ENCODE data around the gene FAM13C. TPM values are rescaled to one million over a fixed set of nuclear protein-coding genes. Genes with fewer than 3 reads are reported as not detected.

The FAM13C gene
- total and polyA plus RNA-seq, 2 of the 13 experiments (the other 11 are each of a cell fraction or from before 2014, with no cell fraction given), result 0.07 to 0.26 TPM

- ChIA-PET CTCF (ENCODE audit: low intra/inter-chr PET ratio, low total read pairs) (no interaction called here), POLR2A (no interaction called here)
- FAIRE-seq (no peak), ATAC-seq (no peak), DNase-seq (ENCODE audit: low spot score) (no peak)
- no peaks in the 10 kb centered on the region for H4K20me1 ChIP-seq (ENCODE audit: insufficient read depth, low read length)
- peaks cover 22% of the 10 kb centered on the region for H3K4me1 ChIP-seq (ENCODE audit: insufficient read depth, low read length)
- H3K79me2 ChIP-seq (ENCODE audit: insufficient read depth, low read length), result no peaks in the 10 kb centered on the region
- no peak overlapping the region for H2AFZ ChIP-seq (ENCODE audit: low read length)
- H3K9ac ChIP-seq (ENCODE audit: insufficient read depth, low read depth, low read length), result no peak overlapping the region
- BruUV-seq (replicated peaks), result no TSS peak
- intact Hi-C loops (cut with micrococcal nuclease; ENCODE audit: unreplicated experiment), result no loop called here
- in situ Hi-C loops (cut with HindIII; ENCODE audit: extremely low pct_ligation_motif_present, low pct_unique_long_range_greater_than_20kb), result no loop called here
- H3K27ac ChIP-seq (ENCODE audit: extremely low read length, insufficient read depth, low read length), result no peak overlapping the region
- no peaks in the 10 kb centered on the region for H3K36me3 ChIP-seq (replicated peaks in 1 of 2; ENCODE audit: control insufficient read depth in 1 of 2, insufficient read depth in 2 of 2, low read length in 2 of 2)
- H3K9me3 ChIP-seq (ENCODE audit: low read length), result no peaks in the 10 kb centered on the region
- peaks cover 2 to 24% of the 10 kb centered on the region in 2 experiments; a peak in 3 of 5 replicates for H3K27me3 ChIP-seq (ENCODE audit: control insufficient read depth in 1 of 2, insufficient read depth in 2 of 2, low read length in 2 of 2)
- no peak overlapping the region for H3K4me2 ChIP-seq (ENCODE audit: low read depth, low read length)
- no peak overlapping the region for H3K4me3 ChIP-seq (replicated peaks in 1 of 3; ENCODE audit: insufficient read depth in 1 of 3, low read depth in 2 of 3, low read length in 3 of 3)
- TF ChIP-seq ZNF3 (CRISPR knock-in tag; IDR thresholded peaks at IDR 0.05), result no peak
- TF ChIP-seq ZNF460 (CRISPR knock-in tag; IDR thresholded peaks at IDR 0.05; ENCODE audit: borderline replicate concordance), result no peak
- no peak for TF ChIP-seq HOXD1 (CRISPR knock-in tag; IDR thresholded peaks at IDR 0.05)
- TF ChIP-seq, protein P1, sequence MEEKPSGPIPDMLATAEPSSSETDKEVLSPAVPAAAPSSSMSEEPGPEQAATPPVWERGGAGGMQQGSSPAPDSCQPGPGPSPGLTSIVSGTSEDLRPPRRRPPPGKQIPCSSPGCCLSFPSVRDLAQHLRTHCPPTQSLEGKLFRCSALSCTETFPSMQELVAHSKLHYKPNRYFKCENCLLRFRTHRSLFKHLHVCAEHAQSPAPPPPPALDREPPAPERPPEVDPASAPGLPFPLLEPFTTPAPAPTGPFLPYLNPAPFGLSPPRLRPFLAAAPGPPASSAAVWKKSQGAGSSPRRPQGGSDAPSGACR (CRISPR knock-in tag; IDR thresholded peaks at IDR 0.05), result no peak
- TF ChIP-seq, protein P2, sequence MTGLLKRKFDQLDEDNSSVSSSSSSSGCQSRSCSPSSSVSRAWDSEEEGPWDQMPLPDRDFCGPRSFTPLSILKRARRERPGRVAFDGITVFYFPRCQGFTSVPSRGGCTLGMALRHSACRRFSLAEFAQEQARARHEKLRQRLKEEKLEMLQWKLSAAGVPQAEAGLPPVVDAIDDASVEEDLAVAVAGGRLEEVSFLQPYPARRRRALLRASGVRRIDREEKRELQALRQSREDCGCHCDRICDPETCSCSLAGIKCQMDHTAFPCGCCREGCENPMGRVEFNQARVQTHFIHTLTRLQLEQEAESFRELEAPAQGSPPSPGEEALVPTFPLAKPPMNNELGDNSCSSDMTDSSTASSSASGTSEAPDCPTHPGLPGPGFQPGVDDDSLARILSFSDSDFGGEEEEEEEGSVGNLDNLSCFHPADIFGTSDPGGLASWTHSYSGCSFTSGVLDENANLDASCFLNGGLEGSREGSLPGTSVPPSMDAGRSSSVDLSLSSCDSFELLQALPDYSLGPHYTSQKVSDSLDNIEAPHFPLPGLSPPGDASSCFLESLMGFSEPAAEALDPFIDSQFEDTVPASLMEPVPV (CRISPR knock-in tag; IDR thresholded peaks at IDR 0.05), result no peak
- no peak for TF ChIP-seq LCORL (IDR thresholded peaks at IDR 0.05)
- no peak for TF ChIP-seq LCORL (CRISPR knock-in tag; IDR thresholded peaks at IDR 0.05)
- no peak for TF ChIP-seq SNAPC5 (CRISPR knock-in tag; IDR thresholded peaks at IDR 0.05; ENCODE audit: borderline replicate concordance)
- TF ChIP-seq SRSF4 (IDR thresholded peaks at IDR 0.05; ENCODE audit: low read depth, low read length, poor library complexity, severe bottlenecking), result no peak
- no peak for TF ChIP-seq ZSCAN21 (CRISPR knock-in tag; IDR thresholded peaks at IDR 0.05; ENCODE audit: borderline replicate concordance)
- TF ChIP-seq, protein P3, sequence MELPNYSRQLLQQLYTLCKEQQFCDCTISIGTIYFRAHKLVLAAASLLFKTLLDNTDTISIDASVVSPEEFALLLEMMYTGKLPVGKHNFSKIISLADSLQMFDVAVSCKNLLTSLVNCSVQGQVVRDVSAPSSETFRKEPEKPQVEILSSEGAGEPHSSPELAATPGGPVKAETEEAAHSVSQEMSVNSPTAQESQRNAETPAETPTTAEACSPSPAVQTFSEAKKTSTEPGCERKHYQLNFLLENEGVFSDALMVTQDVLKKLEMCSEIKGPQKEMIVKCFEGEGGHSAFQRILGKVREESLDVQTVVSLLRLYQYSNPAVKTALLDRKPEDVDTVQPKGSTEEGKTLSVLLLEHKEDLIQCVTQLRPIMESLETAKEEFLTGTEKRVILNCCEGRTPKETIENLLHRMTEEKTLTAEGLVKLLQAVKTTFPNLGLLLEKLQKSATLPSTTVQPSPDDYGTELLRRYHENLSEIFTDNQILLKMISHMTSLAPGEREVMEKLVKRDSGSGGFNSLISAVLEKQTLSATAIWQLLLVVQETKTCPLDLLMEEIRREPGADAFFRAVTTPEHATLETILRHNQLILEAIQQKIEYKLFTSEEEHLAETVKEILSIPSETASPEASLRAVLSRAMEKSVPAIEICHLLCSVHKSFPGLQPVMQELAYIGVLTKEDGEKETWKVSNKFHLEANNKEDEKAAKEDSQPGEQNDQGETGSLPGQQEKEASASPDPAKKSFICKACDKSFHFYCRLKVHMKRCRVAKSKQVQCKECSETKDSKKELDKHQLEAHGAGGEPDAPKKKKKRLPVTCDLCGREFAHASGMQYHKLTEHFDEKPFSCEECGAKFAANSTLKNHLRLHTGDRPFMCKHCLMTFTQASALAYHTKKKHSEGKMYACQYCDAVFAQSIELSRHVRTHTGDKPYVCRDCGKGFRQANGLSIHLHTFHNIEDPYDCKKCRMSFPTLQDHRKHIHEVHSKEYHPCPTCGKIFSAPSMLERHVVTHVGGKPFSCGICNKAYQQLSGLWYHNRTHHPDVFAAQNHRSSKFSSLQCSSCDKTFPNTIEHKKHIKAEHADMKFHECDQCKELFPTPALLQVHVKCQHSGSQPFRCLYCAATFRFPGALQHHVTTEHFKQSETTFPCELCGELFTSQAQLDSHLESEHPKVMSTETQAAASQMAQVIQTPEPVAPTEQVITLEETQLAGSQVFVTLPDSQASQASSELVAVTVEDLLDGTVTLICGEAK (IDR thresholded peaks at IDR 0.05), result no peak
- TF ChIP-seq, protein P3 (CRISPR knock-in tag; IDR thresholded peaks at IDR 0.05), result no peak
- TF ChIP-seq ZSCAN30 (CRISPR knock-in tag; IDR thresholded peaks at IDR 0.05), result no peak
- no peak for TF ChIP-seq TCF7L2 (IDR thresholded peaks at IDR 0.05; ENCODE audit: low read depth, low read length)
- TF ChIP-seq RARA (CRISPR knock-in tag; IDR thresholded peaks at IDR 0.05), result no peak
These were observed 3.8 kb downstream of the FAM13C start for GRCh38 chr10:59358576-59358975.

All from HepG2 (cell line).